RWPE2 (cell line): Measurements from ENCODE around the gene P2RX1.

Source experiments
- ATAC-seq: fragments of 200-7000 bp; cut with Tn5 transposase; 3 replicates; pipeline ENCODE4 v1.9.1; 2021; ENCODE audit warnings: low read depth
- DNase-seq: peaks from one replicate; pipeline ENCODE4 v3.0.0-alpha.2; 2020; ENCODE audit warnings: low spot score
- H3K27ac ChIP-seq: fragments of 450-650 bp; 2 replicates; pipeline ENCODE4 v1.5.1; 2017; ENCODE audit warnings: mild to moderate bottlenecking; ENCODE audit not compliant: poor library complexity, severe bottlenecking
- H3K27me3 ChIP-seq: fragments of 250-450 bp; sonication (Bioruptor Pico); 2 replicates; pipeline ENCODE4 v1.5.1; 2021; ENCODE audit warnings: mild to moderate bottlenecking, moderate library complexity; ENCODE audit not compliant: insufficient read depth, poor library complexity, severe bottlenecking
- H3K36me3 ChIP-seq: fragments of 250-450 bp; sonication (Bioruptor Pico); 2 replicates; pipeline ENCODE4 v1.5.1; 2020; ENCODE audit warnings: low read depth, mild to moderate bottlenecking, moderate library complexity
- H3K4me1 ChIP-seq: fragments of 250-450 bp; sonication (Bioruptor Pico); 2 replicates; pipeline ENCODE4 v1.5.1; 2021; ENCODE audit warnings: mild to moderate bottlenecking, moderate library complexity; ENCODE audit not compliant: insufficient read depth, poor library complexity, severe bottlenecking
- H3K4me3 ChIP-seq: fragments of 250-450 bp; sonication (Bioruptor Pico); 2 replicates; pipeline ENCODE4 v1.5.1; 2021; ENCODE audit warnings: mild to moderate bottlenecking, moderate library complexity; ENCODE audit not compliant: severe bottlenecking
- H3K9me3 ChIP-seq: fragments of 250-450 bp; sonication (Bioruptor Pico); 2 replicates; pipeline ENCODE4 v1.5.1; 2021; ENCODE audit warnings: mild to moderate bottlenecking, moderate library complexity; ENCODE audit not compliant: severe bottlenecking
- TF ChIP-seq, protein P1 (sequence below): fragments of 450-650 bp; IDR thresholded peaks from one replicate; pipeline ENCODE4 v1.5.1; 2017; ENCODE audit warnings: mild to moderate bottlenecking, moderate library complexity; ENCODE audit not compliant: poor library complexity, severe bottlenecking

Gene P2RX1

DNA sequence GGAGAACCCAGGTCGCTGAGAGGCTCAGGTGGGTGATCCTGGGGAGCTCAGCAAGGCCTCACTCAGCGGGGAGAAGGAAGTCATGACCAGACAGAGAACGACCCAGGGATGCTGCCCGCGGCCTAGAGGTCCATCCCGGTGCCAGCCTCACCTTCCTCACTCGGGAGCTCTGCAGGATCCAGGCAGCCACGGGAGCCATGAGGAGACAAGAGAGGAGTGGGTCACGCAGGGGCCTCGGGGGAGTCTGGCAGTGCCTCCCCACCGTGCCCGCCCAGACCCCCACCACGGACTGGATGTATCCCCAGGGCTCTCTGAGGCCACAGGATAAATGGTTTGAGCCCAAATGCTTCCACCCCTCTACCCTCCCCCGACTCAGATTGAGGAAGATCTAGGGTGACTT, 37.3 kb upstream of the P2RX1 start:
- H3K36me3 ChIP-seq, result no peaks in the 10 kb centered on the region

DNA sequence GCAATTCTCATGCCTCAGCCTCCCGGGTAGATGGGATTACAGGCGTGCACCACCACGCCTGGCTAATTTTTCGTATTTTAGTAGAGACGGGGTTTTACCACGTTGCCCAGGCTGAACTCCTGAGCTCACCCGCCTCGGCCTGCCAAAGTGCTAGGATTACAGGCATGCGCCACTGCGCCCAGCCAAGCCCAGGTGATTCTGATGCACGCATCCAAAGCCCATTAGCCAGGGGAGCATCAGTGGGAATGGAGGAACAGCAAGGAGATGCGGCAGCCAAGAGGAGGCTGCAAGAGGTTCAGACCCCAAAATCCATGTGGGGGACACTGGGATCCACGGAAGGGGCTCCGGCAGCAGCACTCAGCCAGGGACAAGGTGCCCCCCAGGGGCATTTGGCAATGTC, 35.9 kb upstream of the P2RX1 start:
- no peaks in the 10 kb centered on the region for H3K36me3 ChIP-seq
- TF ChIP-seq, protein P1, sequence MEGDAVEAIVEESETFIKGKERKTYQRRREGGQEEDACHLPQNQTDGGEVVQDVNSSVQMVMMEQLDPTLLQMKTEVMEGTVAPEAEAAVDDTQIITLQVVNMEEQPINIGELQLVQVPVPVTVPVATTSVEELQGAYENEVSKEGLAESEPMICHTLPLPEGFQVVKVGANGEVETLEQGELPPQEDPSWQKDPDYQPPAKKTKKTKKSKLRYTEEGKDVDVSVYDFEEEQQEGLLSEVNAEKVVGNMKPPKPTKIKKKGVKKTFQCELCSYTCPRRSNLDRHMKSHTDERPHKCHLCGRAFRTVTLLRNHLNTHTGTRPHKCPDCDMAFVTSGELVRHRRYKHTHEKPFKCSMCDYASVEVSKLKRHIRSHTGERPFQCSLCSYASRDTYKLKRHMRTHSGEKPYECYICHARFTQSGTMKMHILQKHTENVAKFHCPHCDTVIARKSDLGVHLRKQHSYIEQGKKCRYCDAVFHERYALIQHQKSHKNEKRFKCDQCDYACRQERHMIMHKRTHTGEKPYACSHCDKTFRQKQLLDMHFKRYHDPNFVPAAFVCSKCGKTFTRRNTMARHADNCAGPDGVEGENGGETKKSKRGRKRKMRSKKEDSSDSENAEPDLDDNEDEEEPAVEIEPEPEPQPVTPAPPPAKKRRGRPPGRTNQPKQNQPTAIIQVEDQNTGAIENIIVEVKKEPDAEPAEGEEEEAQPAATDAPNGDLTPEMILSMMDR, result no peak
- H3K4me3 ChIP-seq, result no peak overlapping the region

More for the DNA sequence above, 37.3 kb upstream of the P2RX1 start:
- Histone ChIP-seq H3K4me1 (no peaks in the 10 kb centered on the region), H3K27me3 (no peaks in the 10 kb centered on the region), H3K9me3 (no peaks in the 10 kb centered on the region), H3K27ac (no peak overlapping the region), H3K4me3 (no peak overlapping the region)
- no peak for ATAC-seq
- no peak for DNase-seq
- TF ChIP-seq, protein P1, result no peak

DNA sequence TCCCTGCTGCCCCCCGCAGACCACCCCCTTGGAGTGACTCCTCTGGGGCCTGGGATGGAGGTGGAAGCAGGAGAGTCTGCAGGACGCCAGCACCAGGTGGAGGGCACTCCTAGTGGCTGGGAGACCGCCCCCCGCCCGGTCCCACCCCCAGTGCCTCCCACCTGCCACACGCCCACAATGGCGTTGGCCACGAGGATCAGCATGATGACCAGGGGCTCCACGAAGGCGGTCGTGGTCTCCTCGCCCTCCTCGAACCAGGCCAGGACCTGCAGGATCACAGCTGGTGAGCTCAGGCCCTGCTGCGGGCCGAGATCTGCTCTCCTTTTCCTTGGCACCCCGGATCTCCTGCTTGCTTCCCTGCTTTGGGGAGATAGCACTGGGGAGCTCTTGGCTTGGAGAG, 35.2 kb upstream of the P2RX1 start:
- no peak for ATAC-seq
- no peak overlapping the region for H3K4me3 ChIP-seq

More for the DNA sequence above, 35.9 kb upstream of the P2RX1 start:
- Histone ChIP-seq H3K27ac (no peak overlapping the region), H3K4me1 (no peaks in the 10 kb centered on the region), H3K27me3 (no peaks in the 10 kb centered on the region), H3K9me3 (no peaks in the 10 kb centered on the region)
- ATAC-seq (no peak), DNase-seq (no peak)

DNA sequence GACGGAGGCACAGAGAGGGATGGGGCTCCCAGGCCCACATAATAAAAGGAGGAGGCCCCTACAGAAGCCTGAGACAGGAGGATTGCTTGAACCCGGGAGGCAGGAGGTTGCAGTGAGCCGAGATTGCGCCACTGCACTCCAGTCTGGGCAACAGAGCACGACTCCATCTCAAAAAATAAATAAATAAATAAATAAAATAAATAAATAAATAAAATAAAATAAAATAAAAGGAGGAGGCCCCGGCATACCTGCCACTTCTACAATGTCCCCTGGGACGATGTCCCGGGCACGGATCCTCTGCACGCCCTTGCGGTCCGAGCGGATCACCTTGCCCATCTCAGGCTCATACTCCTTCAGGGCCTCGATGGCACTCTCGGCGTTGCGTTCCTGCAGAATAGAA, 34.7 kb upstream of the P2RX1 start:
- no peaks in the 10 kb centered on the region for H3K4me1 ChIP-seq
- no peak overlapping the region for H3K27ac ChIP-seq
- no peaks in the 10 kb centered on the region for H3K9me3 ChIP-seq
- H3K4me3 ChIP-seq, result no peak overlapping the region
- DNase-seq (no peak), ATAC-seq (no peak)
- TF ChIP-seq, protein P1, result no peak
- no peaks in the 10 kb centered on the region for H3K27me3 ChIP-seq
- H3K36me3 ChIP-seq, result no peaks in the 10 kb centered on the region

More for the DNA sequence above, 35.2 kb upstream of the P2RX1 start:
- H3K9me3 ChIP-seq, result no peaks in the 10 kb centered on the region
- H3K4me1 ChIP-seq, result no peaks in the 10 kb centered on the region
- TF ChIP-seq, protein P1, result no peak
- H3K27ac ChIP-seq, result no peak overlapping the region
- H3K36me3 ChIP-seq, result no peaks in the 10 kb centered on the region
- H3K27me3 ChIP-seq, result no peaks in the 10 kb centered on the region
- DNase-seq, result no peak

DNA sequence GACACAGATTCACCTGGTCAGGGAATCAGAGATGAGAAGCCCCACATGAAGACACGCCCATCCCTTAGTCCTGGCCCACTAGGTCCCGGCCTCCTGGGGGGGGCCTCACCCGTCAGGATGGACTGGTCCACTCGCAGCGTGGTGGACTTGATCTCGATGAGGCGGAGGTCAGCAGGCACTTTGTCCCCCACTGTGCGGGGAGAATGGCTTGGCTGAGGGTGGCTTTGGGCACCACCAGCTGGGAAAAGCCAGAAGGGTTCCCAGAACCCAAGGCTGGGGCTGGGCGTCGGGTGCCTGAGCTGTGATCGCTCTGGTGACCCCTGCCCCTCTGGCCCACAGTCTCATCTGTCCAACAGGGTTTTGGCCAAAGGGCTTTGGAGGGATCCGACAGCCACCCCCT, 34.3 kb upstream of the P2RX1 start:
- Histone ChIP-seq H3K4me1 (no peaks in the 10 kb centered on the region), H3K4me3 (no peak overlapping the region), H3K9me3 (no peaks in the 10 kb centered on the region), H3K27me3 (no peaks in the 10 kb centered on the region), H3K27ac (no peak overlapping the region), H3K36me3 (no peaks in the 10 kb centered on the region)
- DNase-seq (no peak), ATAC-seq (no peak)
- TF ChIP-seq, protein P1, result no peak
